MG63 (cell line): ENCODE measurements around the gene CMPK2. TPM values are rescaled to one million over a fixed set of nuclear protein-coding genes. Genes with fewer than 3 reads are reported as not detected.
"Not testable (repeated sequence)": the region's sequence is repeated elsewhere in the genome, so short reads cannot be mapped to it uniquely, and the experiment has no call there.

ENCODE experiments used
- DNase-seq: peaks from one replicate; pipeline ENCODE4 v3.0.0-alpha.2; 2020
- H3K27me3 ChIP-seq: fragments of 250-450 bp; sonication (Bioruptor Pico); 2 replicates; pipeline ENCODE4 v1.5.1; 2020; ENCODE audit warnings: mild to moderate bottlenecking, moderate library complexity
- H3K36me3 ChIP-seq: fragments of 250-450 bp; sonication (Bioruptor Pico); 2 replicates; pipeline ENCODE4 v1.5.1; 2020; ENCODE audit warnings: mild to moderate bottlenecking, moderate library complexity
- H3K4me3 ChIP-seq: fragments of 250-450 bp; sonication (Bioruptor Pico); 2 replicates; pipeline ENCODE4 v1.5.1; 2020; ENCODE audit warnings: mild to moderate bottlenecking, moderate library complexity
- H3K9me3 ChIP-seq: fragments of 250-450 bp; sonication (Bioruptor Pico); 2 replicates; pipeline ENCODE4 v1.5.1; 2020; ENCODE audit warnings: mild to moderate bottlenecking, moderate library complexity
- total RNA-seq: library from RNA; depleted of rRNA; stranded (reverse); fragments of >200 nt; shearing (Covaris generic); gene quantifications from 2 replicates; pipeline ENCODE4 v1.2.3, GENCODE V29; 2014; ENCODE audit warnings: low replicate concordance; rRNA removed

CMPK2 gene, protein sequence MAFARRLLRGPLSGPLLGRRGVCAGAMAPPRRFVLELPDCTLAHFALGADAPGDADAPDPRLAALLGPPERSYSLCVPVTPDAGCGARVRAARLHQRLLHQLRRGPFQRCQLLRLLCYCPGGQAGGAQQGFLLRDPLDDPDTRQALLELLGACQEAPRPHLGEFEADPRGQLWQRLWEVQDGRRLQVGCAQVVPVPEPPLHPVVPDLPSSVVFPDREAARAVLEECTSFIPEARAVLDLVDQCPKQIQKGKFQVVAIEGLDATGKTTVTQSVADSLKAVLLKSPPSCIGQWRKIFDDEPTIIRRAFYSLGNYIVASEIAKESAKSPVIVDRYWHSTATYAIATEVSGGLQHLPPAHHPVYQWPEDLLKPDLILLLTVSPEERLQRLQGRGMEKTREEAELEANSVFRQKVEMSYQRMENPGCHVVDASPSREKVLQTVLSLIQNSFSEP
- 2.3 and 6.6 TPM in 2 replicates for total RNA-seq

DNA sequence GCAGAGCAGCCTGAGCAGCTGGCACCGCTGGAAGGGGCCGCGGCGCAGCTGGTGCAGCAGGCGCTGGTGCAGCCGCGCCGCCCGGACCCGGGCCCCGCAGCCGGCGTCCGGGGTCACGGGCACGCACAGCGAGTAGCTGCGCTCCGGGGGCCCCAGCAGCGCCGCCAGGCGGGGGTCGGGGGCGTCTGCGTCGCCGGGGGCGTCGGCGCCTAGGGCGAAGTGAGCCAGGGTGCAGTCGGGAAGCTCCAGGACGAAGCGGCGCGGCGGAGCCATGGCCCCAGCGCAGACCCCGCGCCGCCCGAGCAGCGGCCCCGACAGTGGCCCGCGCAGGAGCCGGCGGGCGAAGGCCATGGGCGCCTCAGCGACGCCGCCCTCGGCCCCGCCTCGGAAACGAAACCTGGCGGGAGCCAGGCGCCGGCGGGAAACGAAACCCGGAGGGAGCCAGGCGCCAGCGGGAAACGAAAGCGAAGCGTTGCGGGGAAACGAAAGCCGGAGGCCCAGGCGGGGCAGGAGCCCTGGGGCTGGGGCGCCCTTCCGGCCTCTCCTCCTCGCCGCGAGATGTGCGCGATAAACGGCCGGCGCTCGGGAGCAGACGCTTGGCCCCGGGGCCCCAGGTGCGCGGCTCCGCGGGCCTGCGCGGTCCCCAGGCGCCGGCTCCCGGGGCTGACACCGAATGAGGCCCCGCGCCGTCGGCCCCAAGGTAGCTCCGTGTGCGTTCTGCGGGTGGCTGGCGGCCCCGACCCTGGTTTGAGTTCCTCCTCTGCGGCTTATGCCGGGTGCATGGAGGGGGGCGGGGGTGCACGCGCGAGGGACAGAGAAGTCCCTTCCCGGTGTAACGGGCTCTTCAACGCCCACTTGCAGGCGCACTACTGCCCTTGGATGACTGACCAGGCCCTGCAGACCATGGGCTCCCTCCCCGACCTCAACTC is at the start of gene CMPK2:
TSS of gene CMPK2 (minus strand) at position 562 of the 929 bp plus-strand sequence. CDS start at position 351, 211 bp downstream.
- H3K9me3 ChIP-seq = no peaks in the 10 kb centered on the region
- H3K27me3 ChIP-seq = no peaks in the 10 kb centered on the region
- H3K4me3 ChIP-seq = peak within 1 kb of the TSS; percentile 61
- H3K36me3 ChIP-seq = peaks cover 2% of the 10 kb centered on the region; the same call in 1 of the 2 replicates
- peak; percentile 74 for DNase-seq

DNA sequence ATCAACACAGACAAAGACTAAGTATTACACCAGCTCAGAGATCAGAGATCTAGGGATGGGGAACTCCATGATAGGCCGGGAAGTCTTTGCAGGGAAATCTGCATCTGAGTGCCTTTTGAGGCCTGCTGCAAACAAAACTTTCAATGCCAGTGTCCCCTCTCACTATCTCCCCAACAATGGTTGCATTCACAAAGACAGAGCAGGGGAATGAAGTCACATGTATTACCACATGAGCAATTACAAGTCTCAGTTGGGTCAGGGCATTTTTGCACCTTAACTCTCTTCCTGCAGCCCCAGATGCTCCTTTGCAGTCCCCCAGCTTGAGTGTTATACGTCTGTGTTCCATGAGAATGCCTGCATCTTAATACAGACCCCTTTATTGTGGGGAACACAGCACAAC is 49.7 kb upstream of the CMPK2 start:
- Histone ChIP-seq H3K9me3 (no peaks in the 10 kb centered on the region), H3K4me3 (no peak overlapping the region), H3K27me3 (no peaks in the 10 kb centered on the region), H3K36me3 (no peaks in the 10 kb centered on the region)
- no peak for DNase-seq

DNA sequence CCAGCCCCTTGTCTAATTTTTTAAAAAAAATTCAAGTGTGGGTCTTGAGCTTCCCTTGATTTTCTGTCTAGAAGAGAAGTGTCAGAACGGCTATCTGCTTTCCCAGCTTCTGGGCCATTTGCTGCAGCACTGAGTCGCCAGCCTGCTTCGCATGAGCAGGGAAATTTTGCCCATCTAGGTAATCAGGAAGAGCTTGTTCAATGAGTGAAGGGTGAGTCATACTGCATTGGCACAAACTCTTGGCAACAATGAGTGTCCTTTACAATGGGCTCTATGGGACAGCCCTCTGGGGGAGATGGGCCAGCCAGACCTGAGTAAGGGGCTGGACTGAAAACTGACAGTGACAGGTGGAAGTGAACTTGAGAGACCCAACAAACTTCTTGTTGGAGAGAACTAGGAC is 49.1 kb upstream of the CMPK2 start:
- peak; percentile 62 for DNase-seq
- no peak overlapping the region for H3K4me3 ChIP-seq
- H3K36me3 ChIP-seq = no peaks in the 10 kb centered on the region
- no peaks in the 10 kb centered on the region for H3K27me3 ChIP-seq
- no peaks in the 10 kb centered on the region for H3K9me3 ChIP-seq

DNA sequence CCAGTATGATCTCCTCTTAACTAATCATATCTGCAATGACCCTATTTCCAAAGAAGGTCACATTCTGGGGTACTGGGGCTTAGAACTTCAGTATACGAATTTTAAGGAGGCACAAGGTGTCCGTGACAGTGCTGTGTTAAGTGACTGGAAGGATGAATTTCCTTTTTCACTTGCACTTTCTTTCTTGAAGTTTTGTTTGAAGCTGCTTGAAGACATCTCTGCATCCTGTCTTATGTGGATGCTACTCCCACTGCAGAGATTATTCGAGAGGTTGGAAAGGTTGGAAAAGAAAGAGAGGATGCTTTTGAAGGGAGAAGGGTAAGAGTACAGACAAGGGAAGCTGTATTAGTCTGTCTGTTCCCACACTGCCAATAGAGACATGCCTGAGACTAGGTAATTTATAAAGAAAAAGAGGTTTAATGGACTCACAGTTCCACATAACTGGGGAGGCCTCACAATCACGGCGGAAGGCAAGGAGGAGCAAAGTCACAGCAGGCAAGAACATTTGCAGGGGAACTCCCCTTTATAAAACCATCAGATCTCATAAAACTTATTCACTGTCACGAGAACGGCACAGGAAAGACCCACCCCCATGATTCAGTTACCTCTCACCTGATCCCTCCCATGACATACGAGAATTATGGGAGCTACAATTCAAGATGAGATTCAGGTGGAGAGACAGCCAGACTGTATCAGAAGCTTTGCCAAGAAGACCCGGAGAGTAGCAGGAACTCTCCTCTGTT is 47.9 kb upstream of the CMPK2 start:
- Histone ChIP-seq H3K4me3 (no peak overlapping the region), H3K36me3 (no peaks in the 10 kb centered on the region), H3K9me3 (no peaks in the 10 kb centered on the region), H3K27me3 (no peaks in the 10 kb centered on the region)
- no peak for DNase-seq

DNA sequence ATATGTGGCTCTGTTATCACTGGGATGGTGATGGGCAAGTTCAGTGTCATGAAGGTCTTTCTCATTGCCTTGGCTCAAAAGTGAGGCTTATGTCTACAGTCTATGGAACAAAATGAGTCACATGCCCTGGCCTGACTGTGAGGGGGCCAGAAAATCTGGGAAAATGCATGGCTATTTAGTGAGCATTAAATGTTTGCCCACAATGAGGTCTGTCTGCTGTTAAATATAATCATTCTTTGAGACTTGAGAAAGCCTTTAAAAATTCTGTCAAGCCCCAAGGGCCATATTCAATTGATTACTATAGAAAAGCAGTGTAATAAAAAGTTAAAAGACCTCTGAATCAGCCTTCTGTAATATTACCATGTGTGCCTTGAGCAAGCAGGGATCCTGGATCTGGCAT is 46.0 kb upstream of the CMPK2 start:
- H3K36me3 ChIP-seq = no peaks in the 10 kb centered on the region
- no peak overlapping the region for H3K4me3 ChIP-seq
- H3K9me3 ChIP-seq = no peaks in the 10 kb centered on the region
- H3K27me3 ChIP-seq = no peaks in the 10 kb centered on the region
- DNase-seq = no peak

DNA sequence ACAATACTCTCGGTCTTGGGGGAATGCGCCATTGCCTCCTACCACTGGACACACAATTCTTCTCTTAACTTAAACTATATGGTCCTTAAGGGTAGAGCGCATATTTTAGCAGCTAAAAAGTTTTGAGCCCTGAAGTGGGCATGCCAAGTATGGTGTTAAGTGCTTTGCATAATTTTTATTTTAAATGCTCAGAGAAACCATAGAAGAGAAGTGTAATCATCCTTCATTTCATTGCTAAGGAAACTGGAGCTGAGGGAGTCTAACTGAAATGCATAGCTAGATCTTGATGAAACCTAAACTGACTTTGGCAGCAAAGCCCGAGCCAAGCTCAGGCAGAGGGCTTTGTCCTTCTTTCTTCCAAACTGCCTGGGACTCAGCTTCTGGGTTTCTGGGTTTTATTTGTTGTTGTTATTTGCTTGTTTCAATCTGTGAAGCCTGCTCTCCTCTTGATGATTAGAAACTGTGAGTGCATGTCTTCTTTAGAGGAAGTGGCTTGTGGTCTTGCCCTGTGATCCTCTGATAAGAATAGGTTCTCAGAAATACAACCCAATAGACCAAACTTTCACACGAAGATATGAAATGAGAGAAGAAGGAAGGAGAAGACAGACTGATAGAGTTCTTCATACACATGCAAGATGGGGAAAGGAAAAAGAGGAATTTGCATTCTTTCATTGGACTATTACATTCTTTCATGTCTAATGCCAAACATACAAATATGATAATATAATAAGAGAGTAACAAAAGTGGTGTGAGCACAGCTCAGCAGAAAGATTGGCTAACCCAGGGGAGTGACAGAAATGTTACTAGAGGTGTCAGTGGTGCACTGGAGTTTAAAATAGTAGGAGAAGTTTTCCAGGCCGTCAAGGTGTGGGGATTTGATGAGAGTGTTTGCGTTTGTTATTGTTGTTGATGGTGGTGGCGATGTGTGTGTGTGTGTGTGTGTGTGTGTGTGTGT is 44.0 kb upstream of the CMPK2 start:
- no peak overlapping the region for H3K4me3 ChIP-seq
- H3K27me3 ChIP-seq = no peaks in the 10 kb centered on the region
- DNase-seq = no peak
- no peaks in the 10 kb centered on the region for H3K36me3 ChIP-seq
- no peaks in the 10 kb centered on the region for H3K9me3 ChIP-seq

DNA sequence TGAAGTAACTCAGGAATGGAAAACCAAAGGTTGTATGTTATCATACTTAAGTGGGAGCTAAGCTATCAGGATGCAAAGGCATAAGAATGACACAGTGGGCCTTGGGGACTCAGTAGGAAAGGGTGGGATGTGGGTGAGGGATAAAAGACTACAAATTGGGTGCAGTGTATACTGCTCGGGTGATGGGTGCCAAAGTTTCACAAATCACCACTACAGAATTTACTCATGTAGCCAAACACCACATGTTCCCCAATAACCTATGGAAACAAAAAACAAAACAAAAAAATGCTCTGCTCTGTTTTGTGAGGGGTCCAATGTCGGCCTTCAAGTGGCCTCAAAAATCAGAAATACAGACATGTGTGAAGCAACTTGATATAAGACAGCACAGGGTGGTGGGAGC is 42.6 kb upstream of the CMPK2 start:
- no peaks in the 10 kb centered on the region for H3K9me3 ChIP-seq
- no peaks in the 10 kb centered on the region for H3K36me3 ChIP-seq
- DNase-seq = no peak
- H3K4me3 ChIP-seq = no peak overlapping the region
- H3K27me3 ChIP-seq = no peaks in the 10 kb centered on the region

DNA sequence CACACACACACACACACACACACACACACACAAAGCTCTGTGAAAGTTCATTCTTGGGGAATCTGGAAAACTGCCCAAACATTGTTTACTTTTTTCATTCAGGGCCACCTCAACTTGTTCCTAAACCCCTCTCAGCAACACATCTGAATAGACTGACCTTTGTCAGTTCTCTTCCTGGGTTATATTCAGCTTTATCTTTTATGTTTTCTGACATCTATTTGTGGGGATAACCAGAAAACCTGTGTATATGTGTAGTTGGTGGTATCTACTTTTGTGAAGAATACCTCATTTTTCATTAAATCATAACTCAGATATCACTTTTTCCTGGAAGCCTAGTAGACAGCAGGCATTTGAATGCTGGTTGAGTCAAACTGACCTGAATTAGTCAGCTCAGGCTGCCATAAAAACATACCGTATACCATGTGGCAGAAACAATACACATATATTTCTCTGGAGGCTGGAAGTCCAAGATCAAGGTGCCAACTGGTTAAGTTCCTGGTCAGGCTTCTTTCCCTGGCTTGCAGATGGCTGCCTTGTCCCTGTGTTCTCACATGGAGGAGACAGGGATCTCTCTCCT is 40.5 kb upstream of the CMPK2 start:
- Histone ChIP-seq H3K36me3 (no peaks in the 10 kb centered on the region), H3K4me3 (no peak overlapping the region), H3K27me3 (no peaks in the 10 kb centered on the region), H3K9me3 (no peaks in the 10 kb centered on the region)
- no peak for DNase-seq

DNA sequence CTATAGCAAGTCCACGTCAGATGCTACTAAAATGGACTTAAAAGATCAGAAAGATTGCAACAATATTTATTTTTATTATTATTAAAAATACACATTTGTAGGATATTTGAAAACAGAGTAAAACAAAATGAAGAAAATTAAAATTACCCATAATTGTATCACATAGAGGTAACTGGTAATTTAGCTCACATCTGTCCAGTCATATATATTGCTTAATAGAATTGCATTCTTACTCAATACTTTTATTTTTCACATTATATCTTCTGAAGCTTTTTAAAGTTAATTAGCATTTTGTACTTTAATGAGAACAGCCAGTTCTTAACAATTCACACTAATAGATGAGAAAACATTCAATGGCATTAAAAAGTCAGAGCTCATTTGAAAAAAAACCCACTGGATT is 40.0 kb upstream of the CMPK2 start:
- no peaks in the 10 kb centered on the region for H3K36me3 ChIP-seq
- no peak overlapping the region for H3K4me3 ChIP-seq
- H3K27me3 ChIP-seq = no peaks in the 10 kb centered on the region
- DNase-seq = no peak
- H3K9me3 ChIP-seq = no peaks in the 10 kb centered on the region

DNA sequence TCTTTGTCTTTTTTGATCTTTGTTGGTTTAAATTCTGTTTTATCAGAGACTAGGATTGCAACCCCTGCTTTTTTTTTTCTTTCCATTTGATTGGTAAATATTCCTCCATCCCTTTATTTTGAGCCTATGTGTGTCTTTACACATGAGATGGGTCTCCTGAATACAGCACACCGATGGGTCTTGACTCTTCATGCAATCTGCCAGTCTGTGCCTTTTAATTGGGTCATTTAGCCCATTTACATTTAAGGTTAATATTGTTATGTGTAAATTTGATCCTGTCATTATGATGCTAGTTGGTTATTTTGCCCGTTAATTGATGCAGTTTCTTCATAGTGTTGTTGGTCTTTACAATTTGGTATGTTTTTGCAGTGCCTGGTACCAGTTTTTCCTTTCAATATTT is 36.9 kb upstream of the CMPK2 start:
- H3K27me3 ChIP-seq, H3K36me3 ChIP-seq, H3K9me3 ChIP-seq, DNase-seq, H3K4me3 ChIP-seq: not testable (repeated sequence)

DNA sequence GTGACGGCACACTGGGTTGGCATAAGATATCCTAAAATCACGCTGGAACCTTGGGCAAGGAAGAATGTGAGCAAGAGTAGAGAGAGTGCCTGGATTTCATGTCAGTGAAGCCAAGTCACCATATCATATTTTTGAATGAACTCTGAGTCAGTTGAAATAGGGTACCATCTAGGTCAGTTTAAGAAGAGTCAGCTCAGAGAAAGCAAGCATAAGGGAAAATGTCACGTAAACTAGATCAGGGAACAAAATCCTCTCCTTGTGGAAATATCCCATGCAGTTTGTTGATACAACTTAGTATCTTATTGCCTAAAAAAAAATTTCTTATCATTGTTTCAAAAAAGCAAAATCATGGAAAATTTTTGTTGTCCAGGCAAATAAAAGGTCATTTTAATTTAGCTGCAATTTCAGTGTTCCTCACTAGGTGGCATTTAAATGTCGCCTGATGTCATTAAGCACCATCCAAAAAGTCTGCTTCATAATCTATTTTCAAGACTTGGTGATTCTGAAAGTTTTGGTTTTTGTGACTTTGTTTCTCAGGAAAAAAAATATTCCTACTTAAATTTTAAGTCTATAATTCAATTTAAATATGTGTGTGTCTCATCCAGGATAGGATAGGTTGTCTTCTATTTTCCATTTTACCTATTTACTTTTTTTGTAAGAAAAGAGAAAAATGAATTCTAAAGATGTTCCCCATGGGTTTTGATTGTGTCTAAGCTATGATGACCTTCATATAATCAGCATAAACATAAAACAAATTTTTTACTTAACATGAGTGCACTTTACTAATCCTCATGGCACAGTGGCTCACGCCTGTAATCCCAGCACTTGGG is 31.4 kb upstream of the CMPK2 start:
- DNase-seq = no peak
- H3K36me3 ChIP-seq = no peaks in the 10 kb centered on the region
- H3K27me3 ChIP-seq = no peaks in the 10 kb centered on the region
- H3K9me3 ChIP-seq = no peaks in the 10 kb centered on the region
- H3K4me3 ChIP-seq = no peak overlapping the region

DNA sequence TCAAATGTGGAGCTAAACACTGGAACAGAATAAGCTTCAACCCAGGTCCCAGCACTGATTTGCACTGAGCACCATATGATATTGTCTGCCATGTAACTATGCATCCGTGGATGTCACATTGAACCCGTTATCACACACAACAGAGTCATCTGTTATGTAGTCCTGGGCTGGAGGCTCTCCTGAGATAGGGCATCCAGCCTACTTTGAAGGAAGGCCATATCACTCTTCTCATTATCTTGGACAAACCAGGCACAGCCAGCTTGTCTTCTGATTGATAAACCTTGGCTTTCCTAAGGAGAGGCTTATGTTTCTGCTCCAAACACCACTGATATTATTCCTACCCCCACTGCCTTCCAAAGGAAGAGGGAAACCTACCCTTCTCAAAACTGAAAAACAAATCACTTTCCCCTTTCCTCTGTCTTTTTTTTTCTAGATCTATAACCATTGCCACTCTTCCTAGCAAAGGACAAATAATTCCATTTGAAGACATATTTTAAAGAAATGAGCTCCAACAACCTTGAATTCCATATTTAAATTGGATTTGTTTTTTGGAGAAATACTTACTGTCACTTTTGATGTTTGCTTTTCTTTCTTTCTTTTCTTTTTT is 28.3 kb upstream of the CMPK2 start:
- H3K9me3 ChIP-seq = no peaks in the 10 kb centered on the region
- no peaks in the 10 kb centered on the region for H3K27me3 ChIP-seq
- no peak overlapping the region for H3K4me3 ChIP-seq
- H3K36me3 ChIP-seq = no peaks in the 10 kb centered on the region
- DNase-seq = no peak

DNA sequence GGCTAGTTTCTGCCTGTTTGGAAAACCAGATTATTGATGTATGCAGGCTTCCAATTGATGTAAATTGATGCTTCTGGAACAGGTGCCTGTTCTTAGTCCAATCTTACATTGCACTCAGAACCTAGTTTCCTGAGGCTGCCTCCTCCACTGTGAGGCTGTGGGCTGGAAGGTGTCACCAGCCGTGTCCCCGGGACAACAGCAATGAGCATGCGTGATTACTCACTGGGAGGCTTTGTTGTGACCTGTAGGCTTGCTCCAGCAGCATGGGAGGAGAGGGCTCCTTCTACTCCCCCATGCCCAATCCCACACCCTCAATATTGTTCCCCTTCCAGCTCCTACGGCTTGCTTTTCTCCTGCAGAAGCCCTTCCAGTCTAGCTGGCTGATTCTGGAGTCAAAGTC is 23.0 kb upstream of the CMPK2 start:
- Histone ChIP-seq H3K27me3 (no peaks in the 10 kb centered on the region), H3K4me3 (no peak overlapping the region), H3K9me3 (no peaks in the 10 kb centered on the region), H3K36me3 (no peaks in the 10 kb centered on the region)
- DNase-seq = no peak

DNA sequence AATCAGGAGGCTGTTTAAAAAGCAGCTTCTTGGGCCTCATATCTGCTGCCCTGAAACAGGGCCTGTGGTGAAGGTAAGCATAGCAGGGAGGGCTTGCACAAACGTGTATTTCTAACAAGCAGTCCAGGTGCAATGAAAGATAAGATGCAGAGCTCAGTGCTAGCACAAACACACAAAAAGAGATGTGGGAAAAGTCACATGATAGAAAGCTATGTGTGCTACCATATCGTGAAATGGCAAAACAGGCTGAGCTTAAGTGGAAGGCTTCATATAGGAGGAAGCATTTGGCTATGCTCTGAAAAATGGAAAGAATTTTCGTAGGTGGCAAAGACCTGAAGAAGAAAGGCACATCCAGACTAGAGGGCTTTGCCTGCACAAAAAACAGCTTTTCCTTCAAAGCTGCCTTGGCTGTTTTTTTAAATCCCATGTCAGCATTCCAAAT is 22.1 kb upstream of the CMPK2 start:
- H3K27me3 ChIP-seq = no peaks in the 10 kb centered on the region
- no peaks in the 10 kb centered on the region for H3K36me3 ChIP-seq
- no peak for DNase-seq
- no peak overlapping the region for H3K4me3 ChIP-seq
- no peaks in the 10 kb centered on the region for H3K9me3 ChIP-seq
